SU-DHL-6 (cell line): ENCODE results near the gene INSR.

ENCODE experiments used
- H2AFZ ChIP-seq: fragments of 200-600 bp; sonication (generic); 2 replicates; pipeline ENCODE4 v1.6.1; 2014; ENCODE audit warnings: low read depth, mild to moderate bottlenecking, moderate library complexity, mixed read lengths, antibody characterized with exemption, low read length; ENCODE audit not compliant: severe bottlenecking
- H3F3A ChIP-seq: fragments of 200-600 bp; shearing (Covaris generic); 2 replicates; pipeline ENCODE4 v1.6.0; 2016; ENCODE audit warnings: antibody characterized with exemption, mild to moderate bottlenecking; ENCODE audit not compliant: insufficient read depth
- H3K27ac ChIP-seq: fragments of 200-600 bp; sonication (generic); 2 replicates; pipeline ENCODE4 v1.5.1; 2016; ENCODE audit warnings: low read depth, mild to moderate bottlenecking, low read length, moderate library complexity, mixed read lengths
- H3K27me3 ChIP-seq: fragments of 200-600 bp; sonication (generic), shearing (Covaris generic); 2 replicates; pipeline ENCODE4 v1.6.0; 2014; ENCODE audit warnings: mild to moderate bottlenecking, low read length
- H3K36me3 ChIP-seq: fragments of 200-600 bp; sonication (generic); 2 replicates; pipeline ENCODE4 v1.6.1; 2014; ENCODE audit warnings: mild to moderate bottlenecking, low read length, mixed read lengths
- H3K4me2 ChIP-seq: fragments of 300-600, 200-600 bp; shearing (Covaris generic), sonication (generic); 2 replicates; pipeline ENCODE4 v1.6.0; 2014; ENCODE audit warnings: low read length, low read depth, mild to moderate bottlenecking; ENCODE audit not compliant: poor library complexity, severe bottlenecking
- H3K4me3 ChIP-seq: fragments of 200-600 bp; sonication (generic); 2 replicates; pipeline ENCODE4 v1.5.1; 2014; ENCODE audit warnings: antibody characterized with exemption, low read length, mild to moderate bottlenecking, mixed read lengths; ENCODE audit not compliant: insufficient read depth, poor library complexity, severe bottlenecking
- H3K79me2 ChIP-seq: fragments of 200-600 bp; sonication (generic); 2 replicates; pipeline ENCODE4 v1.6.1; 2014; ENCODE audit warnings: mild to moderate bottlenecking, low read length, moderate library complexity; ENCODE audit not compliant: insufficient read depth
- H3K9ac ChIP-seq: fragments of 200-600 bp; sonication (generic); 2 replicates; pipeline ENCODE4 v1.7.0; 2014; ENCODE audit warnings: mild to moderate bottlenecking, low read length
- H3K9me2 ChIP-seq: fragments of 200-600 bp; sonication (generic); replicated peaks from 2 replicates; pipeline ENCODE4 v1.6.1; 2014; ENCODE audit warnings: low read length; ENCODE audit not compliant: insufficient read depth
- H3K9me3 ChIP-seq: fragments of 200-600 bp; sonication (generic); 2 replicates; pipeline ENCODE4 v1.6.1; 2014; ENCODE audit warnings: low read length, mixed read lengths; ENCODE audit not compliant: insufficient read depth
- H4K20me1 ChIP-seq: fragments of 200-600 bp; sonication (generic); 2 replicates; pipeline ENCODE4 v1.6.1; 2014; ENCODE audit warnings: low read depth, mild to moderate bottlenecking, antibody characterized with exemption, low read length, moderate library complexity, mixed read lengths
- EZH2phosphoT487 ChIP-seq: fragments of 200-600 bp; sonication (generic), shearing (Covaris generic); conservative IDR thresholded peaks from 2 replicates; pipeline ENCODE4 v1.6.1; 2018; ENCODE audit warnings: mild to moderate bottlenecking, antibody characterized with exemption, low read length, moderate library complexity, mixed read lengths
- TF ChIP-seq, protein P1 (sequence below): fragments of 200-600 bp; sonication (generic); IDR thresholded peaks from one replicate; pipeline ENCODE4 v1.5.1; 2017; ENCODE audit warnings: antibody characterized with exemption, mild to moderate bottlenecking, low read length, moderate library complexity; ENCODE audit not compliant: insufficient read depth, poor library complexity, severe bottlenecking

Gene INSR

DNA sequence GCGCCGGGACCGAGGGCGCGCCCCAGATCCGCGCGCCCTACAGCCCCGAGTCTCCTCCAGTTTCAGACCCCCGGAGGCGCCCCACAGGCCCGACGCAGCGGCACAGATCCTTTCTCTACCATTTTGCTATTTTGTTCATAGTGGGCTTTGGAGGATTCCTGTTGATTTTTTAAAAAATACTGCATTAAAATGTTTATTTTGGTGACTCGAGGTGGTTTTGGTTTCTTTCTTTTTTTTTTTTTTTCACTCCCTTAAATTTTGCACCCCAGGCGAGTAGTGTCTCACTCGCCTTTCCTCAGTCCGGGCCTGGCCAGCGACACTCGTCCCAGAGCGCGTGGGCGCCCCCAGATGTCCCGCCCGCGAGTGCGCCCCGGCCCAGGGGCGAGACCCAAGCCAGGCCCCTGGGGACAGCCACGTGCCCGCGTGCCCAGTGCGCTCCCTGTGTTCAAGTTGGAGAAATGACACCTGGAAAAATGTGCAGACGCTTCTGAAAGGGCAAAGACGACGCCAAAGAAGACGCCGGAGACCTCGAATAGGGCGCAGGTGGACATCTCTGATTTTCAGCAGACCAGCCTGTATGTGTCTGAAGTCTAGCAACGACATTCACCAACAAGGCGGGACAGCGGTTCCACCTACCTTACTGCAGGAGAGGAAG, 471 bp upstream of the INSR start:
- TF ChIP-seq, protein P1, sequence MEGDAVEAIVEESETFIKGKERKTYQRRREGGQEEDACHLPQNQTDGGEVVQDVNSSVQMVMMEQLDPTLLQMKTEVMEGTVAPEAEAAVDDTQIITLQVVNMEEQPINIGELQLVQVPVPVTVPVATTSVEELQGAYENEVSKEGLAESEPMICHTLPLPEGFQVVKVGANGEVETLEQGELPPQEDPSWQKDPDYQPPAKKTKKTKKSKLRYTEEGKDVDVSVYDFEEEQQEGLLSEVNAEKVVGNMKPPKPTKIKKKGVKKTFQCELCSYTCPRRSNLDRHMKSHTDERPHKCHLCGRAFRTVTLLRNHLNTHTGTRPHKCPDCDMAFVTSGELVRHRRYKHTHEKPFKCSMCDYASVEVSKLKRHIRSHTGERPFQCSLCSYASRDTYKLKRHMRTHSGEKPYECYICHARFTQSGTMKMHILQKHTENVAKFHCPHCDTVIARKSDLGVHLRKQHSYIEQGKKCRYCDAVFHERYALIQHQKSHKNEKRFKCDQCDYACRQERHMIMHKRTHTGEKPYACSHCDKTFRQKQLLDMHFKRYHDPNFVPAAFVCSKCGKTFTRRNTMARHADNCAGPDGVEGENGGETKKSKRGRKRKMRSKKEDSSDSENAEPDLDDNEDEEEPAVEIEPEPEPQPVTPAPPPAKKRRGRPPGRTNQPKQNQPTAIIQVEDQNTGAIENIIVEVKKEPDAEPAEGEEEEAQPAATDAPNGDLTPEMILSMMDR: peak; percentile 46
- no peak for TF ChIP-seq EZH2phosphoT487
- peak overlapping the region; percentile 62 for H3K9ac ChIP-seq
- no peaks in the 10 kb centered on the region for H3K36me3 ChIP-seq
- no peaks in the 10 kb centered on the region for H3K27me3 ChIP-seq
- no peaks in the 10 kb centered on the region for H4K20me1 ChIP-seq
- H3K4me3 ChIP-seq: peak overlapping the region; percentile 54
- H3K4me2 ChIP-seq: peak overlapping the region; percentile 72
- H3K79me2 ChIP-seq: peaks cover 43% of the 10 kb centered on the region
- no peaks in the 10 kb centered on the region for H3K9me3 ChIP-seq
- H2AFZ ChIP-seq: peak overlapping the region; percentile 43
- H3K9me2 ChIP-seq: no peaks in the 10 kb centered on the region
- peaks cover 16% of the 10 kb centered on the region for H3F3A ChIP-seq
- H3K27ac ChIP-seq: peak overlapping the region; percentile 77

DNA sequence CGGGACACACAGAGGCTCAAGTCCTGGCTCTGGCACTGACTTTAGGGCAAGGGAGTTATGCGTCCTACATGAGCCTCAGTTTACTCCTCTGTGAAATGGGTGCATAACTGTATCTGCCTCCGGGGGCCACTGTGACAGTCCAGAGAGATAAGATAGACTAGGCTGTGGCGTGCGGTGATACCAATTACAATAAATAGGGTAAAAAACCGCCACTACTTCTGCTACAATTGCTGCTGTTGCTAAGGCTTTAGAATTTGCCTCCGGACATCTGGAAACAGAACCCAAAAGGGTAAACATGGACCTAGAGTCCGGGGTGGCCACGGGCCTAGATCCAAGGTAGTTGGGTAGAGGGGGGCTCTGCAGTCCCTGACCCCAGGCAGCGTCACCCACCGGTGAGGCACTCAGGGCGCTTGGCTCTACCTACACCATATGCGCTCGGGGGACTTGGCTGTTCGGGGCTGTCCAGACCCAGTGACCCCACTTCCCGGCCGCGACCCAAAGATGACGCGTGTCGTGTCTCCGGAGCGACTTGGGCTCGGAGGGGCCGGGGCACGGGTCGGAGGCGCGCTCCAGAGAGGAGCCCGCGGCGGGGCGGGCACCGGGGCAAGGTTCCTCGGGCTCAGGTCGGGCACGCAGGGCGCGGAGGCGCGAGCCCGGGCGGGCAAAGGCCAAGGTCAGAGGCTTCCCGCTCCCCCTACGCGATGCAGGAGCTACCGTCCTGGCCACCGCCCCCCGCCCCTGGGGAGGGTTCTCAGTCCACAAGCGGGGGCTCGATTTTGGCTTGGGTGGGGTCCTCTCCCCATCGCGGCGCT, 1.1 kb downstream of the INSR start:
- H3K9me2 ChIP-seq: no peaks in the 10 kb centered on the region
- H3K4me3 ChIP-seq: peak overlapping the region; percentile 62
- no peaks in the 10 kb centered on the region for H3K9me3 ChIP-seq
- H3K4me2 ChIP-seq: peak overlapping the region; percentile 72
- peaks cover 20% of the 10 kb centered on the region for H3F3A ChIP-seq
- no peaks in the 10 kb centered on the region for H3K36me3 ChIP-seq
- peak overlapping the region; percentile 62 for H3K9ac ChIP-seq
- peaks cover 58% of the 10 kb centered on the region for H3K79me2 ChIP-seq
- no peak overlapping the region for H2AFZ ChIP-seq
- peak overlapping the region; percentile 81 for H3K27ac ChIP-seq
- H4K20me1 ChIP-seq: no peaks in the 10 kb centered on the region
- H3K27me3 ChIP-seq: no peaks in the 10 kb centered on the region
- TF ChIP-seq, protein P1: no peak
- no peak for TF ChIP-seq EZH2phosphoT487

DNA sequence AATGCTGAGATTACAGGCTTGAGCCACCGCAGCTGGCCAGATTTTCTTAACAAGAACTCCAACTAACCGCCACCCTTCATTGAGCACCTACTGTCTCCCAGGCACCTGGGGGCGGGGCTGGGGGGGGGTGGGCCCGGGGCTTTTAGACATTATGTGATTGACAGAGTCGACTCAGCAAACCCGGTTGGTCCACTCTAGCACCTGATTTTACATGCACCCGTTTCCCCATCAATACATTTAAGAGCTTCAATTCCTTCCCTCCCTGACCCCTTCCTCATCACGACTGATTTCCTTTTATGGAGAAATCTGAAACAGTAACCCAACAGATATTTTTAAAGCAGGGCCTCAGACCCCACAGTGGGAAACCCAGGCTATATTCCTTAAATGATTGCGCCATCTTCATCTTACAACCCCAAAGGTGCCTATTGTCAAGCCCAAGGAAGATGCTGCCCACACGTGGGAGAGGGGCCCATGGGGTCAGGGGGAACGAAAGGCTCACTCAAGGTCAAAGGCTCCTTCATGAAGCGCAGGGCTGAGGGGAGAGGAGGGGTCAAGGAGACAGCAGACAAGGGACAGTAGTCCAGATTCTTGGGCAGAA, 1.8 kb downstream of the INSR start:
- H3K79me2 ChIP-seq: peaks cover 65% of the 10 kb centered on the region
- H3K36me3 ChIP-seq: no peaks in the 10 kb centered on the region
- H4K20me1 ChIP-seq: no peaks in the 10 kb centered on the region
- H3K27ac ChIP-seq: peak overlapping the region; percentile 81
- peak overlapping the region; percentile 62 for H3K4me3 ChIP-seq
- H3K4me2 ChIP-seq: peak overlapping the region; percentile 72
- peak overlapping the region; percentile 62 for H3K9ac ChIP-seq
- no peaks in the 10 kb centered on the region for H3K9me3 ChIP-seq
- H3F3A ChIP-seq: peaks cover 20% of the 10 kb centered on the region
- no peaks in the 10 kb centered on the region for H3K27me3 ChIP-seq
- TF ChIP-seq, protein P1: no peak
- TF ChIP-seq EZH2phosphoT487: no peak
- H3K9me2 ChIP-seq: no peaks in the 10 kb centered on the region
- H2AFZ ChIP-seq: no peak overlapping the region
